Measurements from ENCODE around the gene MAD1L1. TPM values are rescaled to one million over a fixed set of nuclear protein-coding genes. Genes with fewer than 3 reads are reported as not detected.

Gene MAD1L1
- total and polyA plus RNA-seq, 2 of the 8 experiments (the other 6 are each of a cell fraction or from before 2014, with no cell fraction given) = 40.4 to 44.6 TPM

DNA sequence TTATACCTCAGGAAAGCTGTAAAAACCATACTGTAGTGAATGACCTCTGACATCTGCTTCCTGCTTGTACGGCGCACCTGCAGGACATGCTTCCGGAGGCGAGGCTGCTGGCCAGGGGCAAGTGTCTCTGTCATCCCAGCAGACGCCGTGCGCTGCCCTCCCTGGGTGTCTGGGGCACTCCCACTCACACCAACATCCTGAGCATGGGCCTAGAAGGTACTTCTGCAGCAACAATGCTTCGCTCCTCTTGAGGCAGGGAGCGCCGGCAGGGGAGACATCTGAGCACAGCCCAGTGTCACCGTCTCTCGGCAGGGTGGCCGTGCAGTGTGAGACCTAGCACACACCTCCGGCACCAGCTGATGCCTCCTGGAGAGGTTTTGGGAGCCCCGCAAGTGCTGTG, 269.2 kb downstream of the MAD1L1 start:
- H3K9me3 ChIP-seq (ENCODE audit: insufficient read depth in 2 of 2, low read depth in 1 of 2, low read length in 1 of 2) = no peaks in the 10 kb centered on the region
- no peak overlapping the region for H3K23ac ChIP-seq (ENCODE audit: insufficient read length)
- DNase-seq (ENCODE audit: low read depth in 1 of 2, low spot score in 2 of 2) (no peak), FAIRE-seq (no peak)
- H3K36me3 ChIP-seq (ENCODE audit: control insufficient read depth in 2 of 4, insufficient read depth in 4 of 4, low read length in 3 of 4) = no peaks in the 10 kb centered on the region
- TF ChIP-seq BACH1 (IDR thresholded peaks at IDR 0.05; ENCODE audit: low read length) (no peak), POLR2A (IDR thresholded peaks at IDR 0.05; ENCODE audit: control extremely low read depth in 1 of 2, low read depth in 2 of 2, low read length in 2 of 2) (no peak), KDM1A (IDR thresholded peaks at IDR 0.05; ENCODE audit: borderline replicate concordance, low read length) (no peak), SIN3A (conservative IDR thresholded peaks at IDR 0.05 in 1 of 2, IDR thresholded peaks at IDR 0.05 in 1 of 2; ENCODE audit: low read depth in 1 of 2, low read length in 2 of 2) (no peak), MAFK (IDR thresholded peaks at IDR 0.05; ENCODE audit: low read depth, low read length) (no peak)
- no peak overlapping the region for H2BK15ac ChIP-seq (ENCODE audit: low read length)
- no peak overlapping the region for H4K8ac ChIP-seq (ENCODE audit: extremely low read depth, insufficient read depth, low read length)
- H3K4me2 ChIP-seq (ENCODE audit: insufficient read depth in 1 of 2, low read depth in 2 of 2, low read length in 2 of 2) = no peak overlapping the region
- H3K4ac ChIP-seq (replicated peaks; ENCODE audit: insufficient read length, low read depth, low read length) = no peak overlapping the region
- H2BK12ac ChIP-seq (ENCODE audit: low read depth, low read length) = no peak overlapping the region
- peaks cover 3 to 5% of the 10 kb centered on the region in 2 experiments for H4K20me1 ChIP-seq (replicated peaks in 1 of 2; ENCODE audit: control insufficient read depth in 1 of 2, insufficient read depth in 2 of 2, low read length in 2 of 2)
- 93% methylated on average over 15 of the region's 15 CpGs; no CpG with 5 or more reads in 1 of the 2 experiments for WGBS, 2 experiments (ENCODE audit: extremely low coverage in 1 of 2, insufficient coverage in 1 of 2, insufficient read length in 1 of 2, insufficient replicate concordance in 2 of 2, low coverage in 1 of 2, low lambda C conversion rate in 2 of 2, missing lambda C conversion rate in 1 of 2)
- no peak overlapping the region for H2AK5ac ChIP-seq (ENCODE audit: low read depth, low read length)
- no peak overlapping the region for H2BK5ac ChIP-seq (ENCODE audit: low read depth, low read length)
- H3K27ac ChIP-seq (ENCODE audit: low read depth, low read length) = no peak overlapping the region
- H2BK120ac ChIP-seq (replicated peaks; ENCODE audit: low read depth, low read length) = no peak overlapping the region
- H4K91ac ChIP-seq (replicated peaks; ENCODE audit: insufficient read length, low read length) = no peak overlapping the region
- H2AFZ ChIP-seq (ENCODE audit: low read length) = no peak overlapping the region
- no peak overlapping the region for H3K56ac ChIP-seq (replicated peaks; ENCODE audit: insufficient read length, low read depth, low read length)
- no peak overlapping the region for H3K4me3 ChIP-seq (ENCODE audit: extremely low read depth in 1 of 4, insufficient read depth in 2 of 4, low read depth in 3 of 4, low read length in 4 of 4)
- H4K5ac ChIP-seq (ENCODE audit: insufficient read length, low read depth, low read length) = no peak overlapping the region
- H2BK20ac ChIP-seq (ENCODE audit: low read length) = no peak overlapping the region
- no peaks in the 10 kb centered on the region for H3K4me1 ChIP-seq (replicated peaks in 1 of 4; ENCODE audit: control insufficient read depth in 3 of 4, insufficient read depth in 4 of 4, low read length in 3 of 4)
- no peaks in the 10 kb centered on the region for H3K79me1 ChIP-seq (ENCODE audit: low read depth, low read length)
- no peak overlapping the region for H3K18ac ChIP-seq (ENCODE audit: extremely low read depth, low read length)
- no peaks in the 10 kb centered on the region for H3K79me2 ChIP-seq (ENCODE audit: control insufficient read depth in 1 of 2, insufficient read depth in 2 of 2, low read length in 2 of 2)
- CTCF ChIA-PET (ENCODE audit: partially characterized antibody) = interaction anchor here (0.6 kb wide), 1 partner anchor 405 kb away, joined by 3 read pairs; no protein-coding TSS in a partner anchor
- no peaks in the 10 kb centered on the region for H3K23me2 ChIP-seq (ENCODE audit: low read depth, low read length)
- H3K14ac ChIP-seq (ENCODE audit: insufficient read length) = no peak overlapping the region
- POLR2A ChIA-PET (ENCODE audit: partially characterized antibody) = interaction anchor here (1.2 kb wide), 1 partner anchor 84 kb away, joined by 3 read pairs; no protein-coding TSS in a partner anchor
- H3K27me3 ChIP-seq (replicated peaks in 1 of 4; ENCODE audit: control insufficient read depth in 3 of 4, extremely low read depth in 1 of 4, insufficient read depth in 3 of 4, low read length in 3 of 4) = no peaks in the 10 kb centered on the region
- H3K9ac ChIP-seq (replicated peaks in 1 of 4; ENCODE audit: extremely low read depth in 1 of 4, low read depth in 3 of 4, low read length in 3 of 4) = no peak overlapping the region
